ENCODE data around the gene PTPN21.

The PTPN21 gene

DNA sequence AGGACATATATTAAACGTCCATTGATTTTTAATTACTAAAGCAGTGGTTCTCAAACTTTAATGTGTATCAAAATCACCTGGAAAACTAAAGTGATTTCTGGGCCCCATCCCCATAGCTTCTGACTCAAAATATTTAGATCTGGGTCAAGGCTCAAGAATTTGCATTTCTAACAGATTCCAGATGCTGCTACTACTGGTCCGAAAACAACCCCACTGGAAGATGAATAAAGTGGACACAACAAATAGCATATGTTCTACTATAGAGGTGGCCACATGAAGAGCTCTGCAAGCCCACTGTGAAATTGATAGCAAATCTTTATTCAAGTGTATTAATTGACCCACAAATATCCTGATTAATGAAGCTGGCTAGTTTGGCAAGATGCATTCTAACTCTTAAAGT lies 99.9 kb downstream of the PTPN21 start:
- DNase-seq = no peak

DNA sequence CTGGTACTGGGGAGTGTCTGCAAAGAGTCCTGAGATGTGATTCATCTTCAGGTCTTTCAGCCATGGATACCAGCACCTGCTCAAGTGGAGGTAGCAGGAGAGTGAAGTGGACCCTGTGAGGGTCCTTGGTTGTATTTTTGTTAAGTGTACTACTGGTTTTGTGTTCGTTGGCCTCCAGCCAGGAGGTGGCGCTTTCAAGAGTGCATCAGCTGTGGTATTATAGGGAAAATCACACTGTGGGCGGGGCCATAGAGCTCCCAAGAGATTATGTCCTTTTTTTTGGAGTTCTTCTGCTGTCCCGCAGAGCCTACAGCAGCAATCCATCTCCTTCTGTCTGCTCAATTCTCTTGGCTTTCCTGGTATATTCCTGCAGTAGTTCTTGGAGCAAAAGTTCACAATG lies 102.6 kb downstream of the PTPN21 start:
- no peak for DNase-seq

DNA sequence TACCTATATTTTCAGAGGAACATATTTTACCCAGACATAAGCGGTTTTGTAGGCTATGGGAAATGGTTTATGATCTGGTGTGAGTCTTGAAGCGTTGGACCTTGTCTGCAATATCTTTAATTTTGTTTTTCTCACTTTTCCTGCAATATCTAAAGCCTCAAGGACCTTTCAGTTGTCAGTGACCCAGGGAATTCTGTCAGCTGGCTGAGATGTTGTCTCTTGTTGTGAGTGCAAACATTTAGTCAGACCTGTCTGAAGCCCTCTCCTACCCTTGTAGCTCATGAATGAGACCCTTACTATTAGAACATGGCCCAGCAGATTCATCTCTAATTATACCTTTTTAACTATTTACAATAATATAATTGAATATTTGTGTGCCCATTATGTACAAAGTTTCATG lies 115.7 kb downstream of the PTPN21 start:
- DNase-seq = no peak

DNA sequence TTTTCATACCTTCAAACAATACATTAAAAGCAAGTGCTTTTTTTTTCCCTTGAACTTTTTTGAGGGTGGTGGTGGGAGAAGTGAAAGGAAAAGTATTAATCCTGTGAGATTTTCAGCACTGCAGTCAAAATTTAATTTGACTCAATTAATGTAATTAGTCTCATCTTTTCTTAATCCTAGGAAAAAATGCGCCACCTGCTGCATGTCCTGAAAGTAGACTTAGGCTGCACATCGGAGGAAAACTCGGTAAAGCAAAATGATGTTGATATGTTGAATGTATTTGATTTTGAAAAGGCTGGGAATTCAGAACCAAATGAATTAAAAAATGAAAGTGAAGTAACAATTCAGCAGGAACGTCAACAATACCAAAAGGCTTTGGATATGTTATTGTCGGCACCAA lies 117.1 kb downstream of the PTPN21 start:
- no peak for DNase-seq

DNA sequence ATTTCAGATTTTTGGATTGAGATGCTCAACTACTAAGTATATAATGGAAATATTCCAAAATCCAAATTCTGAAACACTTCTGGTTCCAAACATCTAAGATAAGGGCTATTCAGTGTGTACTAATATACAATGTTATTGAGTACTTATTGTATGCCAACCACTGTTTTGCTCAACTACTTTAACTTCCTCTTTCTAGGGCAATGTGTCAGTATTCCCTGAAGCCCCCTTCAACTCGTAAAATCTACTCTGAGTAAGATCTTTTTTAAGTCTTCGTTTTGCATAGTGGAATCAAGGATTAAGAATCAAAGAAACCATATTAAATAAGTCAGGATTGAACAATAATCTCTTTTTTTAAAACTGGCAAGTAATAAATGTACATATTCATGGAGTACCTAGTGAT lies 123.8 kb downstream of the PTPN21 start:
- DNase-seq = no peak

DNA sequence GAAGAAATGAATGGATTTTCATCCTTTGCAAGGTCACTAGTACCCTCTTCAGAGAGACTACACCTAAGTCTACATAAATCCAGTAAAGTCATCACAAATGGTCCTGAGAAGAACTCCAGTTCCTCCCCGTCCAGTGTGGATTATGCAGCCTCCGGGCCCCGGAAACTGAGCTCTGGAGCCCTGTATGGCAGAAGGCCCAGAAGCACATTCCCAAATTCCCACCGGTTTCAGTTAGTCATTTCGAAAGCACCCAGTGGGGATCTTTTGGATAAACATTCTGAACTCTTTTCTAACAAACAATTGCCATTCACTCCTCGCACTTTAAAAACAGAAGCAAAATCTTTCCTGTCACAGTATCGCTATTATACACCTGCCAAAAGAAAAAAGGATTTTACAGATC lies 128.5 kb downstream of the PTPN21 start:
- no peak for DNase-seq

DNA sequence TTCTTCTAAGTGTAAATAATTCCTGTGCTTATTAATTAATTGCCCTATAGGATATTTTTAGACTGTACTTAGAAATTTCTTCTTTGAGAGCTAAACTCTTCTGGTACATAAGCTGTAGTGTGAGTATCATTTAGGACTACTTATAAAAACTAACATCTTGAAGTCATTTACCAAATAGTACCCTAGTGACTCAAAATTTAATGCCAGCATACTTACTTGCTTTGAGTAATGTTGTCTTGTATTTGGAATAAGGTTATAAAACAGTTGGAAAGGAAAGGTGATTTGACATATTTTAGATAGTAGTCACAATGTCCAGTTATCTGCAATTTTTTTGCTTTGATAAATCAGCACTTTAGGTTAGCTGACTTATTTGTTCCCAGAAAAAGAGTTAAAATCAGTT lies 130.2 kb downstream of the PTPN21 start:
- no peak for DNase-seq

DNA sequence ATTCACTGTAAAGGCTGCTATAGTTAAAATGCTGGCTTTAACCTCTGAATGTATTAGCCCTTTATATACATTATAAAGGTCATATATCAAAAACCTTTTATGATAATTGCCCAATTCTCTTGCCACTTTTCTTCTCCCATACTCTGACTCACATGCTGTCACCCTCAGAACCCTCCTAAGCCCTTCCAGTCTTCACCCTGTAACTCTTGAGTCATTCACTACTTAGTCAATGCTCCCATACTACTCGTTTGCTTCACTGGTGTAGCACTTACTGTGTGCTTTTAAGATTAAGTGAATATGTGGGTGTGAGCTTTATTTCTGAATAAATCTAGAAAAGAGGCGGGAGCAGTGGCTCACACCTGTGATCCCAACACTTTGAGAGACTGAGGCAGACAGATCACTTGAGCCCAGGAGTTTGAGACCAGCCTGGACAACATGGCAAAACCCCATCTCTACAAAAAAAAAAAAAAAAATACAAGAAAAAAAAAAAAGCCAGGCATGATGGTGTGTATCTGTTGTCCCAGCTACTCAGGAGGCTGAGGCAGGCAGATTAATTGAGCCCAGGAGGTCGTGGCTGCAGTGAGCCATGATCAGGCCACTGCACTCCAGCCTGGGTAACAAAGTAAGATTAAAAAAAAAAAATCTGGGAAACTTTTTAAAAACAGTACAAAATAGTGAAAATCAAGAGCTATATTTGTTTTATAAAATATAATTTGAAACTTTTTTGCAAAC lies 131.7 kb downstream of the PTPN21 start:
- peak; percentile 65 for DNase-seq

DNA sequence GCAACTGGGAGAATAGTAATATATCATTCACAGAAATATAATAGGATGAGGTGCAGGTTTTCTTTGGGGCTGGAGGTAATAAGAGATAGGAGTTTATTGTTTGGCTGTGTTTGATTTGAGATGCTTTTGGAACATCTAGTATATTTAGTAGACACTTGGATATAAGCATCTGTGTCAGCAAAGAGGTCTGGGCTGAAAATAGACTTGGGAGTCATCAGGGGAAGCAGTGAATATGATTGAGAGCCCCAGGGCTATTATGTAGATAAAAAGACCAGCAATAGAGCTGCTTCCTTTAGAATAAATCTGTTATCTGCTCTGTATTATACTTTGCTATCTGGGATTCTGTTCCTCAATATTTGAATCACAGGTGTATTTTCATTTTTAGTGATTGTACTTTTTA lies 132.8 kb downstream of the PTPN21 start:
- no peak for DNase-seq

DNA sequence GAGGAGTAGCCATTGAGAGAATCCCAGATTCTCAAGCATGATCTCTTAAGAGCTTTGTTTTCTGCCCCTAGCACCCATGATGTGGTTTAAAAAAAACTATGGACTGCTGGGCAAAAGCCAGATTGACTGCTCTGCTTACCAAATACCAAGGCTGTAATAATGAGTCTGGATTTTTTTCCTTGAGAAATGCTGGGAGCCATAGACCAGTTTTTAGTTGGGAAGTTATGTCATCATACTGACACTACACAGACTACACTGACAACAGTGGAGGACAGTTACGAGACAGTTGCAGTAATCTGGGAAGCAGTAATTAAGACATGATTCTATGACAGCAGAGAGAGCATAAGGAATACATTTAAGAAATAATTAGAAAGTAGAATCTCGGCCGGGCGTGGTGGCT lies 133.5 kb downstream of the PTPN21 start:
- peak; percentile 29 for DNase-seq

DNA sequence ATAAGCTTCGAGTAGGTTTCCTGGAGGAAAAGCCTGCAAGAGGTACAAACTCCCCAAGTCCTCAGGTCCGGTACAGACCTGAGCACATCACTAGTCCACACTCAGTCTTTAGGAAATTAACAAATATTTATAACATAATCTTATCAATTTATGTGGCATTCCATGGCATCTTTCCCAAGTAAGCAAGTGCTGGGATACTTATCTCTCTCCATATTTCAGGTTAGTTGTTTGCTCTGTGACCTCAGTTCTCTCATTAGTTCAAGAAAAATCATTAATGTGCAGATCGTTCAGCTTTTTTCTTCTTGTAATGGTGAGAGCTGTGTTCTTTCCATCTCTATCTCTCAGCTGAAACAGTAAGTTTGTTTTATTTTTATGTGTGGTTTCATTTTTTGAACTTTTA lies 134.6 kb downstream of the PTPN21 start:
- no peak for DNase-seq

DNA sequence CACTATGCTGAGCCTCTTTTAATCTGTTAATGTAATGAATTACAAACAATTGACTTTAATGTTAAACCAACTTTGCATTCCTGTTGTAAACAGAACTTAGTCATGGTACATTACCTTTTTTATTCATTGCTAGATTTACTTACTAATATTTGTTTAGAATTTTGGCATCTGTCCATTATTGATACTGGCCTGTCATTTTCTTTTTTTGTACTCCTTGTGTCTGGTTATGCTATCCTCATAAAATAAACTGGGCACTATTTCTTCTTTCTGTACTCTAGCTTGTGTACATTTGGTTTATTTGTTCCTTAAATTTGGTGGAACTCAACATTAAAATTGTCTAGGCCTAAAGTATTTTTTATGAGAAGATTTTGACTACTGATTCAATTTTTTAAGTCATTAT lies 137.2 kb downstream of the PTPN21 start:
- DNase-seq = no peak

Data from NCI-H226 (cell line).